Middle frontal gyrus (tissue), 1 donor: ENCODE measurements around the gene CNNM3.

Source experiments
- DNase-seq: peaks from one replicate; pipeline ENCODE4 v3.0.0-alpha.2; 2015; ENCODE audit warnings: low spot score; ENCODE audit errors: extremely low spot score

Gene CNNM3

DNA sequence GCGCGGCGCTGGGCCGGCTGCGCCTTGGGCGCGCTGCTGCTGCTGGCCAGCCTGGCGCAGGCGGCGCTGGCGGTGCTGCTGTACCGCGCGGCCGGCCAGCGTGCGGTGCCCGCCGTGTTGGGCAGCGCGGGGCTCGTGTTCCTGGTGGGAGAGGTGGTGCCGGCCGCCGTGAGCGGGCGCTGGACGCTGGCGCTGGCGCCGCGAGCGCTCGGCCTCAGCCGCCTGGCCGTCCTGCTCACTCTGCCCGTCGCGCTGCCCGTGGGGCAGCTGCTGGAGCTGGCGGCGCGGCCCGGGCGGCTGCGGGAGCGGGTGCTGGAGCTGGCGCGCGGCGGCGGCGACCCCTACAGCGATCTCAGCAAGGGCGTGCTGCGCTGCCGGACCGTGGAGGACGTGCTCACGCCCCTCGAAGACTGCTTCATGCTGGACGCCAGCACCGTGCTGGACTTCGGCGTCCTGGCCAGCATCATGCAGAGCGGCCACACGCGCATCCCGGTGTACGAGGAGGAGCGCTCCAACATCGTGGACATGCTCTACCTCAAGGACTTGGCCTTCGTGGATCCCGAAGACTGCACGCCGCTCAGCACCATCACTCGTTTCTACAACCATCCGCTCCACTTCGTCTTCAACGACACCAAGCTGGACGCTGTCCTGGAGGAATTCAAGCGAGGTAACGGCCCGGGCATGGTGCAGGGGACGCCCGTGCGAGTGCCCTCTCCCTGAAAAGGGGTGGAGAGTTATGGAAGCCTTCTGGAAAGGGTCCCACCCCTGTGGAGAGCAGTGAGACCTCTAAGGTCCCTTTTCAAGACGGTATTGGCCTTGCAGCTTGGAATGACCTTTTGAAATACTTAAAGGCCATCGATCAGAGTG is 1.0 kb downstream of the CNNM3 start:
- DNase-seq, result no peak

DNA sequence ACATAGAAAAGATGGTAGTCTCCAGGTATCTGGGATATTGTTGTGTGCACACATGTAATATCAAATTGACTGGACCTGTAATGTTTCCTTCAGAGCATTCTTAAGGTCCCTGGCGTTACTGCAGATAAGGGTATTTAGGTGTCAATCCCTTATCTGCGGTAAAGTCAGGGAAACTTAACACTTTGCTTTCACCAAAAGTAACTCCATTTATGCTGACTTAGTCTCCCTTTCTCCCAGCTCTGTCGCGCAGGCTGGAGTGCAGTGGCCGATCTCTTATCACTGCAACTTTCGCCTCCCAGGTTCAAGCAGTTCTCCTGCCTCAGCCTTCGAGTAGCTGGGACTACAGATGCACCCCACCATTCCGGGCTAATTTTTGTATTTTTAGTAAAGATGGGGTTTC is 1.8 kb downstream of the CNNM3 start:
- no peak for DNase-seq

DNA sequence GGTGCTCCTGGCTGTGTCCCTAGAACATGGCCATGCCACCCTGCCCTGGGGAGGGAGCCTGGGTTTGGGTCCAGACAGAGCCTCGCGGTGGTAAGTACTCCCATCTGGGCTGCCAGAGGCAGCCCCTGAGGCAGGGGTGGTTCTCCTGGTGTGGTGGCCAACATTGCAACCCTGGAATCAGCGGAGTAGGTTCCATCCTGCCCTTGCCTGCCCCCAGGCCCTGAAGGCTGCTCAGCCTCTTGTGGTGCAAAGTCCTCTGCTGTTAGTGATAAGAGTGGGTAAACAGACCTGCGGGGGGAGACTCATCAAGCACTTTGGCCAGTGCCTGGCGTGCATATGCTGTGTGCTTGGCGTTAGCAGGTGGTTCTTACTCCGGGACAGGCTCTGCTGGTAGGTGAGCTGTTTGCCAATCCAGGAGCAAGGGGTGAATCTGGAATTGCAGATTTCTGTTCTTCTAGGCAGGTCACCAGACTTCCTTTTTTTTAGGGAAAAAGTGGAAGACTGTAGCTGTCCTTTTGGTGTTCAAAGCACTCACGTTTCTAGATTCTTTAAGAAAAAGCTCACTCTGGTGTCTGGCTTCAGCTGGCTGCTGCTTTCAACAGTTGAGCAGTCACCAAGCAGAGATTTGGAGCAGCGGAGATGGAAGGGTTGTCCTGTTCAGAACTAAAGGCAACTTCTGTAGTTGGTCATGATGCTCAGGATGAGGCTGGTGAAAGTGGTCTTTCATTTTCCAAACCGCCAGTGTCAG is 3.2 kb downstream of the CNNM3 start:
- DNase-seq, result no peak

DNA sequence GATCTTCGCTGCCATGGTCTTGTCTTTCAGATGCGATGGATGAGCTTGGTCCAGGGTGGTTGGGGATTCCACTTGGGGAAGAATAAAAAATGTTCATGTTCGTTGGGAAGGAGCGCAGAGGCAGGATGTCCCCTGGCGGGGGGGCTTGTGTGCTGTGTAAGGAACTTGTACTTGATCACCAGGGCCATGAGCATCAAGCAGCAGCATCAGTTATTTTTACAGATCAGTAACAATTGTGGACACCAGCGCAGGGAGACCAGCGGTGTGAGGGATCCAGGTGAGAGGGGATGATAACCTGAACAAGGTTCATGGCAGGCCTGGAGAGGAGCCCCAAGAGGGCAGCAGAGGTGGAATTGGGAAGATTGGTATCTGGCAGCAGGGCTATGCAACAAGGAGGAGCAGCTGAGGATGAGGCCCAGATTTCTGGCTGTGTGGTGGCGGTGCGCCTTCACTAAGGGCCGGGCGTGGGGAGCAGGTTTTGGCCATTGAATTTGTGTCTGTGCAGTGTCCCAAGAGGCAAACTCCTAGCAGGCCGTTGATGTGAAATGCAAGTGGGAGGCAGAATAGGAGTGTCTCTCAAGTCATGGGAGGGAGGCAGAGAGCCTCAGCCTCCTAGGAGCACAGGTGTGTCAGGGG is 3.9 kb downstream of the CNNM3 start:
- DNase-seq, result no peak

DNA sequence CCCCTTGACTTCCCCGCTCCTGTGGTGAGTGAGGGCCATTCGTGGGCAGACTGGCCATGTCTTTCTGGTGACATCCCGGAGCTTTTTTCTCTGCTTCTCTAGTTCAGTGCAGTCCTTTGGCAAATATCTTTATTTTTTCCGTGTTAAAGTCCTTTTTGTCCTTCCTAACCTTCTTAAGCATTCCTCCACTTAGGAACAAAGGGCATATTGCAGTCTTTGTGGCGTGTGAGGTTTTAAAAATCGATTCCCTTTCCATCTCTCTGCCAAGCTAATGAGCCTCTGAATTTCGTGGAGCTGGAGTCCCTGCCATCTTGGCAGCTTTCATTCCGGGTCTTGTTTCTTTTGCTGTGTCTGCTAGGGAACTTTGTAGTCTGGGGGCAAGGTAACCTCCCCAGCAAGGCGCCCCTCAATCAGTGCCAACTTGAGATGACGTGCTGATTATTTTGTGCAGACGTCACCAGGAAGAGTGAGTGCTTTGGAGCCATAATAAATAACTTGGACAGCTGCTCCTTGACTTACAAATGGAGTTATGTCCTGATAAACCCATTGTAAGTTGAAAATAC is 5.1 kb downstream of the CNNM3 start:
- DNase-seq, result no peak

DNA sequence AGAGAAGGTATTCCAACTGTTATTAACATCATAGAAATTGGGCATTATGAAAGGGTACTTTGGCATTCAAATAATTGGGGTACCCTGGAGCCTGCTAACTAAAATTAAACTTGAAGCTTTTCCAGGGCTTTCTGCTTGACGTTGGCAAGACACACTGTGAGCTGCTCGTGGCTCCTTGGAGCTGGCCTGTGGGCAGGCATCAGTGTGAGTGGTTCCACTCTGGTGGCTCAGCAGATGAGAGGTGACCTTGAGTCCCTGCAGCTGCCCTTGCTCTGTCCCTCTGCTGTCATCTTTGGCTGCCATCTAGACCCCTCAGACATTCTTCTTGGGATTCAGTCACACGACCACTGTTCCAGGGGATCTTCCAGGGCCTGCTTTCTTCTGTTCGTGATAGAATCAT is 6.7 kb downstream of the CNNM3 start:
- DNase-seq, result no peak

DNA sequence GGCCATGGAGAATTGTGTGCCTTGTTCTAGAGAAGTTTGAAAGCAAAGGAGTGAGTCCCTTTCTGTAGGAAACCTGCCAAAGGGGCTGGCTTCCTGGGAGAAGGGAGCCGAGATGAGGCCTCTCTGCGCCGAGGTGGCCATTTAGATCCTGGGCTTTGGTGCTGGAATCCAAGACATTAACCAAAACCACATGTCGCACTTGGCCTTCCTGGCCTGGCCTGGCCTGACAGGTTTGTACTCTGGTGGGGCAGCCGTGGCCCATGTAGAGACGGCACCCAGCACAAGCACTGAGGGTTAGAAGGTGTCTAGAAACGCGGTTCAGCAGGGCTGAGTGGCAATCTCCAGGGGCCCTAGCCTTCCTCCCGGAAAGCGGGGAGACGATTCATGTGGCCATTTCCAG is 7.1 kb downstream of the CNNM3 start:
- DNase-seq, result no peak

DNA sequence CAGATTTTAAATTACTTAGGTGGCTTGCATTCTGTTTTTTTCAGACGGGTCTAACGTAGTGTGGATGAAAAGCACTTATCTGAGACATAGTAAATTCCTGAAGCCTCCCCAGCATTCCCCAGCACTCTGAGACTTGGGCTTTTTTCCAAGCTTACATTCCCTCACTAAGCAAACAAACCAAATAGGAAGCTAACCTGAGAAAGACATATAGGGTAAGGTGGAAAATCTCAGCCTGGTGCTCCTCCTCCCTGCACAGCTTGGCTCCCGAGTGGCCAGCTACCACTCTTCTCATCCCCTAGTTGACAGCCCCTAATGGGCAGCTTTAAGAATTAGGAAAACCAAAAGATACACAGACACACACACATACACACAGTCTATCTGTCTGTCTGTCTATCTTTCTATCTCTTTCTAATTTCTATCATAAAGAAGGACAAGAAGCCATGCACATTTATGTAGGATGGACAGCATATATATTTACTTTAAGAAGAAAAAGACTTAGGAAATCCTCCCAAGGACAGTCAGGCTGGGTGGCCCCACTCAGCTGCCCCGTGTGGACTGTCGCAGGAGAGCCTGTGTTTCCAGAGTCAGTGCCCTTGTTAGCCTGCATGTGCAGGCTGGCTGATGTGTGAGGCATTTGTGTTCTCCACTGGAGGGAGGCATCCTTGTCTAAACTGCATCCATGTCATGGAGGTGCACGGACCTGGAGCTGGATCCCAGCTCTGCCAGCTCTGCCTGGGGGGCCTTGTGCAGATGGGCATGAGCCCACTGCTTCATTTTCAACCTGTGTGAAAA is 8.2 kb downstream of the CNNM3 start:
- no peak for DNase-seq

DNA sequence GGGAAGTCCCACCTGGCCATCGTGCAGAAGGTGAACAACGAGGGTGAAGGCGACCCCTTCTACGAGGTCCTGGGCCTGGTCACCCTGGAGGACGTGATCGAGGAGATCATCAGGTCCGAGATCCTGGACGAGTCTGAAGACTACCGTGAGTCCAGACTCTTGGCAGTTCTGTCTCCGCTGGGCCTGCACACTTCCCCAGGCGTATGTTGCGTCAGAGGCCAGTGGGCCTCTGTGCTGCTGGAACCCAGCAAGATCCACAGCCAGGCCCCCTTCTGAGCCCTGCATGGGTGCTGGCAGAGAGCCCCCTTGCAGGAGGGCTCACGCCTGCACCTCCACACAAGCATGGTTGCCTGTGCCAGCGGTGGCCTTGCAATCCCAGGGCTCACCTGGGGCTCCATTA is 9.0 kb downstream of the CNNM3 start:
- no peak for DNase-seq

DNA sequence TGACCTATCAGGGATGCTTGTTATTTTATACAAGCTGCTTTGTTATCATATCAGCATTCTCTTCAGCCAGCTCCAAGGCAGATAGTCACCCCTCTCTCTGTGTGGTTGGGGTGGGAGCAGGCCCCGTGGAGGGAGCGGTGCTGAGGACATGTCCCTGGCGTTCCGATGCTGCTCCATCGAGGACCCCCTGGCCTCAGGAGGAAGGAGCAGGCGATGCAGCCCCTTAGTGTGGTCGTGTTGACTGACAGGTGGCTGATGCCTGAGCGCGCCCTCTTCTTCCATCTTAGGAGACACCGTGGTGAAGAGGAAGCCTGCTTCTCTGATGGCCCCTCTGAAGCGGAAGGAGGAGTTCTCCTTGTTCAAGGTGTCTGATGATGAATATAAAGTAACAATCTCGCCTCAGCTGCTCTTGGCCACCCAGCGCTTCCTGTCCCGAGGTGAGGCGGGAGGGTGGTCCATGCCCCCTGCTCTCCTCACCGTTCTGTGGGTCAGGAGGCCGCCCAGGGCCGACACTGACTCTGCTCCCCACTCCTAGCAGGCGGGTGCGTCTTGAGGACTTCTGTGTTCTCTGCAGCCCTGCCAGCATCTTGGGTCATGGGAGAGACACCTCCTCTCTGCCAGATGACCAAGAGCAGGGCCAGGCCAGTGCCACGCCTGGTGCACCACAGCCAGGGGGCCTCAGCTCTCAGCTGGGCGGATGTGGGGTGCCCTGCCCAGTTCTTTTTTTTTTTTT is 10.6 kb downstream of the CNNM3 start:
- DNase-seq, result no peak

DNA sequence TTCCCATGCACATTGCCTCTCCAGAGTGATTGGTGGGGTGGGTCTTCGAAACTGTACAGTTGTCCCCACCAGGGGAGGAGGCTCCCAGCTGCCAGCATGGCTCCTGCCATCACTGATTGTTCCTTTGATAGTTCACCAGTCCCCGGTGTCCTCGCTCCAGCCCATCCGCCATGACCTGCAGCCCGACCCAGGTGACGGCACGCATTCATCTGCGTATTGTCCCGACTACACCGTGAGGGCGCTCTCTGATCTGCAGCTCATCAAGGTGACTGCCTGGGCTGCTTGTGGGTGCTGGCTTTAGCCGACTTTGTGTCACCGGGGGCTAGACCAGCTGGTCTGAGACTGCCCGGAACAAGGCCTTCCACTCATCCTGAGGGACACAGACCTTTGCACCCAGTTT is 12.4 kb downstream of the CNNM3 start:
- no peak for DNase-seq

DNA sequence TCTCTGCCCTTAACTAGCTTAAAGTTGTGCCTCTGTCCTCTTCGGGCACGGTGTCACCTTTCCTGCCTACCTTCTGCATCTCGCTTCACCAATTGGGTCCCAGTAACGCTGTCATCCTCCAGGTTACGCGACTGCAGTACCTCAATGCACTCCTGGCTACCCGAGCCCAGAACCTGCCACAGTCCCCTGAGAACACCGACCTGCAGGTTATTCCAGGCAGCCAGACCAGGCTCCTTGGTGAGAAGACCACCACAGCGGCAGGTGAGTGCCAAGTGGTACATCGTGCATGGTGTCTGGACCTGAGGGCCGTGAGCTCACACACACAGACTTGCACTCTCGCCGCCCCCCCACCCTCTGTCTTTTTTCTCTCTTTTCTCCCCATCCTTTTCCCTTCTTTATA is 12.8 kb downstream of the CNNM3 start:
- DNase-seq, result no peak

DNA sequence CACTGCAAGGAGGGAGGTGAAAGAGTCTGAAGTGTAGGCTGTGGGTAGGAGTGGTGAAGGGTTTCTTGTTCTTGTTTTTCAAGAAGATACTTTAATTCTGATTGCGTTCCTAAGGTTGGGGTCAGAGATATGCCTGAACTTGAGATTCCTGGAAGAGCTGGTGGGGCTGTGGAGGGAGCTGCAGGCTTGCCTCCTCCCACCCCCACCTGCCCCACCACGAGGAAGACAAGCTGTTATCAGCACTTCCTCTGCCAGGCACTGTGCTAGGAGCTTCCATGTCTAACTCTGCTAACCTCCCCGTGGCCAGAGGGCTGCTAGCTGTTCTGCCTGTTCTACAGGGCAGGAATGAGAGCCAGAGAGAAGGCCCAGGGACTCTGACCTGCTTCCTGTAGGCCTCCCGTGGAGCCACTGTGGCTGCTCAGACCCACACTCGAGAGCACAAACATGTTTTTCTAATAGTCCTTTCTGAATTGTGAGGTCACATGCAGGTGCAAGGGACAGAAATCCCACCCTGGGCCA is 14.0 kb downstream of the CNNM3 start:
- no peak for DNase-seq

DNA sequence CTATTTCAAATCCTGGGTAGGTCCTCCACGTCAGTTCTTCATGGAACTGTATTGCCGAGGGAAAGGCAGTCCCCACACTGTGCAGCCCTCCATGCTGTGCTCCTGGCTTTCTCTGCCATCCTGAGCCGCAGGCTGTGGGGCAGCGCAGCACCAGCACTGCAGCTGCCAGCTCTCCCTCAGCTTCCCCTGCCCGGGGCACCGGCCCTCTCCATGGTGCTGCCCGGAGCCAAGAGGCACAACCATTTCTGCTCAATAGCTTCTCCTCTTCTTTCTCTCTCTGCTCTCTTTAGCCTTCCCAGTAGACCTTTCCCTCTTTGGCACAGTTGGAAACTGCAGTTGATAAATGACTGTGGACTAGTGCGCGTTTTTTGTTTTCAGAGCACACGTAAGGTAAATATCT is 15.6 kb downstream of the CNNM3 start:
- no peak for DNase-seq

DNA sequence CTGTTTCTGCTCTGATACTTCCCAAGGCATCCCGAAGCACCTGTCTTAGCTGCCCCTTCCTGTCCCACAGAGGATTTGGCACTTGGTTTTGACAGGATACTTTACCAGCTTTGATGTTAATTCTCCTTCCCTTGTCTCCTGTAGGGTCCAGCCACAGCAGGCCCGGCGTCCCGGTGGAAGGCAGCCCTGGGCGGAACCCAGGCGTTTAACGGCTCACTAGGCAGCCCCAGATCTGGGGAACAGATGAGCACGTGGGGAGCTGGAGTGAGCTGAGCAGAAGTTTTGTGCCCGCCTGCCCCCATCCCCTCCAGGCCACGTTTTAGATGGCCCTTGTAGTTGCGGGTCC is 16.3 kb downstream of the CNNM3 start:
- DNase-seq, result no peak

DNA sequence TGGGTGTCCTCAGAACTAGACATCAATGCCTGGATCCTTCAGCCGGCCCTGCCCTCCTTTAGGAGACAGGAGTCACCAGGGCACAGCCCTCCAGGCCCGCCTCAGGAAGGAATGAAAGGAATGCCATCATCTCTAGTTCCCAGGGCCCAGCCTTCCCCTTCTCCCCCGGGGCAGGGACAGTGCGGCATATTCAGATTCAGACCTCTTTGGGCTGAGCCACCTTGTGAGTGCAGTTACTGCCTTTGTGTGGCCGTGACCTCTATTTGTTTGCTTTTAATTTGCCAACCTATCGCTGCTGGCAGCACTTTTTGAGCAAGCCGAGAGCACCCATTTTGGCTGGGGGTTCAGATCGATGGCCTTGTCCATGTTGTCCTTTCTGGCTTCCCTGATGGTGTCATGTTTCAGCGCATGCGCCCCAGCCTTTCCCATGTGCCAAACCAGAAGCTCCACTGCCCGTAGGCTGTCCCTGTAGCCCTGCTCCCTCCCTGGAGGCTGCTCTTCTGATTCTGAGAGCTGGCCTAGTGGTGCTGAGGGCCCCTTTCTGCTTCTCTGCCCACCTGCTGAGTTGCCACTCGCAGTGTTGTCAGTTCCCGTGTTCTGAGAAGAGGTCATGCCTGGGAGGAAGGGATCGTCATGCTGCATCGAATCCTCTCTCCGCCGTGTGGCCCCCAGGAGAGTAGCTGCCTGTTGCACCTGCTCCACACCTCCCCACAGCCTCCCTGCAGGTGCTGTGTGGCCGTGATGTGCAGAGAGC is 16.9 kb downstream of the CNNM3 start:
- no peak for DNase-seq

DNA sequence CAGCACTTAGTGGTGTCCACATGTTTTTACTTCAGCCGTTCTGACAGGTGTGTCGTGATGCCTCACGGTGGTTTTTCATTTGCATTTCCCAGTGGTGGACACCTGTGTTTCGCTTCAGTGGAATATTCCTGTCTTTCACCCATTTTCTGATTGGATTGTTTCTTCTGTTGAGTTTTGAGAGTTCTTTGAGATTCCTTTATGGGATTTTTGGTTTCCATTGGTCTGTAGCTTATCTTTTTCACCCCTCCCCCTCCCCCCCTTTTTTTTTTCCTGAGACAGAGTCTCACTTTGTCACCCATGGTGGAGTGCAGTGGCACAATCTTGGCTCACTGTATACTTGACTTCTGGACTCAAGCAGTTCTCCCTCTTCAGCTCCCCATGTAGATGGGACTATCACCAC is 19.8 kb downstream of the CNNM3 start:
- DNase-seq, result no peak

DNA sequence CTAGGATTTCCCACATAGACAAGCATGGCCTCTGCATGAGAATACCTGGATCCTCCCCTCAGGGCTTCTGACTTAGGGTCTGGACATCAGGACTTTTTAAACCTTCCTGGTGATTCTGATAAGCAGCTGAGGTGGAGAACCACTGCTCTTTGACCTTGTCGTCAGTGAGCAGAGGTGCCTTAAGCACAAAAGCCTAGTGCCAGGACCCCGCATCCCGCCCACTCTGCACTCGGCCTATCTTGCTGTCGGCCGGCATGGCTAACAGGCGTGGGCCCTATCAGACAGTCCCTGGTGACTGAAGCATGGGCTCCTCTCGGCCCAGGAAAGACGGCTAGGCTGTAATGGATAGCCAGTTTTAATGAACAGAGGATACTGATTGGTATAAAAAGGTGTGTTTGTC is 21.5 kb downstream of the CNNM3 start:
- DNase-seq, result no peak

DNA sequence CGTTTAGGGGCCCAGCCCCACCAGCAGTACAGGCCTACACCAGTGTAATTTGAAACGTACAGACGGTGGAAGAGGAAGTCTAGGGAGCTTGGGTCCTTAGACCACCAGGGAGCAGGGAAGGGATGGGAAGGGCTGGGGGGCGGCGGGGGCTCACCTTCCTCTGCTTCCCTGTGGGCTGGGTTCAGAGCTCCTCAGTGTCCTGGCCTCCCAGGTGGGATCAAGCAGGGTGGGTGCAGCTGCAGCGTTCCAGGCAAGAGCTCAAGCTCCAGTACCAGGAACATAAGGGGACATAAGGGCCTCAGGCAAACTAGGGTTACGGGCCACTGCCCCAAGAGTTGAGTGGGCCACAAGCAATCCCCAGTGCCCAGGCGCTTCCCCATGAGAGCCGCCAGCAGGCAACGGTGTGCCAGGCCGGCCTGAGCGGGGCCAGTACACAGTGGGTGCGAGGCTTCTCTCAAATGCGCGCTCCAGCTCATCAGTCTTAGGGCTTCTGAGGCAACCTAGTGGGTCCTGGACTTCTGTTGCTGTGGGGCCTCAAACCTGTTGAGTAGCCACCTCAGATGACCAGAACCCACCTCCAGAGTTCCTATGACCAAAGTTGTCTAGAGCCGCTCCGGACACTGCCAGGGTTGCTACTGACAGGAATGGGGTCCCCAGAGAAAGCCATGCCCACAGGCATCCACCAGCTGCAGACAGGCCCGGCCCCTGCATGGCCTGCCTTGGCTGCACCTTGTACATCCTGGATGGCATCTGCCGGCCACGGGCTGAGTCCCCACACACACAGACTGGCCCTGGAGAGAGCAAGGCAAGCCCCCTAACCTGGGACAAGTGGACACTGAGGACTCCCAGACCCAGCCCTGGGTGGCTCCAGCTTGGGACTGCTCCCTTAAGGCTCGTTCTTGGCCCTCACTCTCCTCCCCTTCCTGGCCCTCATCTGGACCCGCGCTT is 22.6 kb downstream of the CNNM3 start:
- no peak for DNase-seq
